ENCODE results near the gene FGD6. TPM values are rescaled to one million over a fixed set of nuclear protein-coding genes. Genes with fewer than 3 reads are reported as not detected.
"Not testable (repeated sequence)": the region's sequence is repeated elsewhere in the genome, so short reads cannot be mapped to it uniquely, and the experiment has no call there.

Gene FGD6
- total and polyA plus RNA-seq, 7 donors: 4.2 to 56.6 (median 40.2) TPM

DNA sequence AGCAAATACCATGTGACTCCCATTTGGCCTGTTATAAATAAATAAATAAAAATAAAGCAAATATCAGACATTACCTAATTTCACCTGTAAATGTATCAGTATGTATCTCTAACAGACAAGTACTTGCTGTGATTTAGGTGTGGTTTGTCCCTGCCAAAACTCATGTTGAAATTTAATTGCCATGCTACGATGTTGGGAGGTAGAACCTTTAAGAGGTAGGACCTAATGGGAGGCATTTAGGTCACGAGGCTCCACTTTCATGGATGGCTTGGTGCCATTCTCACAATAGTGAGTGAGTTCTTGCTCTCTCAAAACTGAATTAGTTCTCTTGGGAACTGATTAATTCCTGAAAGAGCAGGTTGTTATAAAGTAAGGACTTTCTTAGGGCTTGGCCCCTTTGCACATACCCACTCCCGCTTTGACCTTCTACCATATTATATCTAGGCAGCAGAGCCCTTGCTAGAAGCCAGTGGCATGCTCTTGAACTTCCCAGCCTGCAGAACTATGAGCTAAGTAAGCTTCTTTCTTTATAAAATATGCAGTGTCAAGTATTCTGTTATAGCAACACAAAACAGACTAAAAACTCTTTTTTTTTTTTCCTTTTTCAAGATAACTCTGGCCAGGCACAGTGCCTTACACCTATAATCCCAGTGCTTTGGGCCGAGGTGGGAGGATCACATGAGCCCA lies 26.4 kb upstream of the FGD6 start:
- 95 to 97% methylated on average over 4 of the region's 4 CpGs for WGBS, 2 donors
- peaks cover 0 to 47% (median 36%) of the 10 kb centered on the region in 4 donors for H3K4me1 ChIP-seq
- intact Hi-C loops (cut with DNase I): no loop called here

GRCh38 chr12:95241761-95242506 lies 24.7 kb upstream of the FGD6 start:
- intact Hi-C loops (cut with DNase I): no loop called here
- Histone ChIP-seq H3K4me1 (peaks cover 0 to 45% (median 29%) of the 10 kb centered on the region in 4 donors), H3K27me3 (no peaks in the 10 kb centered on the region), H3K36me3 (peaks cover 0 to 5% (median 0%) of the 10 kb centered on the region in 4 donors), H3K9me3 (no peaks in the 10 kb centered on the region), H3K27ac (no peak overlapping the region), H3K4me3 (no peak overlapping the region)
- DNase-seq: no peak
- TF ChIP-seq EP300 (IDR thresholded peaks at IDR 0.05) (no peak), POLR2A (IDR thresholded peaks at IDR 0.05) (no peak), POLR2AphosphoS5 (IDR thresholded peaks at IDR 0.05) (no peak), CTCF (IDR thresholded peaks at IDR 0.05) (no peak)
- WGBS, 2 donors: 96 to 98% methylated on average over 4 of the region's 4 CpGs

More for the DNA sequence above, 26.4 kb upstream of the FGD6 start:
- DNase-seq: no peak
- H3K27me3 ChIP-seq: no peaks in the 10 kb centered on the region
- H3K9me3 ChIP-seq: no peaks in the 10 kb centered on the region
- H3K4me3 ChIP-seq: no peak overlapping the region
- H3K27ac ChIP-seq: no peak overlapping the region
- no peak for TF ChIP-seq CTCF (IDR thresholded peaks at IDR 0.05)
- TF ChIP-seq EP300 (IDR thresholded peaks at IDR 0.05): no peak
- TF ChIP-seq POLR2AphosphoS5 (IDR thresholded peaks at IDR 0.05): no peak
- TF ChIP-seq POLR2A (IDR thresholded peaks at IDR 0.05): no peak
- peaks cover 0 to 5% (median 0%) of the 10 kb centered on the region in 4 donors for H3K36me3 ChIP-seq

- H3K36me3 ChIP-seq; H3K27me3 ChIP-seq; intact Hi-C loops (cut with DNase I); H3K27ac ChIP-seq; H3K9me3 ChIP-seq; DNase-seq; H3K4me3 ChIP-seq: not testable (repeated sequence)
- H3K4me1 ChIP-seq: peaks cover 0 to 39% (median 23%) of the 10 kb centered on the region in 4 donors
- 73 to 94% methylated on average over 6 of the region's 6 CpGs for WGBS, 2 donors
These were observed 23.9 kb upstream of the FGD6 start for GRCh38 chr12:95241138-95241537.

GRCh38 chr12:95240556-95240955 lies 23.3 kb upstream of the FGD6 start:
- intact Hi-C loops (cut with DNase I): no loop called here
- Histone ChIP-seq H3K36me3 (peaks cover 0 to 5% (median 0%) of the 10 kb centered on the region in 4 donors), H3K27me3 (no peaks in the 10 kb centered on the region), H3K27ac (no peak overlapping the region), H3K9me3 (no peaks in the 10 kb centered on the region), H3K4me3 (no peak overlapping the region), H3K4me1 (peaks cover 0 to 33% (median 17%) of the 10 kb centered on the region in 4 donors)
- WGBS, 2 donors: 77 to 93% methylated on average over 2 of the region's 2 CpGs
- DNase-seq: no peak
- no peak for TF ChIP-seq POLR2A (IDR thresholded peaks at IDR 0.05)
- no peak for TF ChIP-seq POLR2AphosphoS5 (IDR thresholded peaks at IDR 0.05)
- no peak for TF ChIP-seq CTCF (IDR thresholded peaks at IDR 0.05)
- no peak for TF ChIP-seq EP300 (IDR thresholded peaks at IDR 0.05)

DNA sequence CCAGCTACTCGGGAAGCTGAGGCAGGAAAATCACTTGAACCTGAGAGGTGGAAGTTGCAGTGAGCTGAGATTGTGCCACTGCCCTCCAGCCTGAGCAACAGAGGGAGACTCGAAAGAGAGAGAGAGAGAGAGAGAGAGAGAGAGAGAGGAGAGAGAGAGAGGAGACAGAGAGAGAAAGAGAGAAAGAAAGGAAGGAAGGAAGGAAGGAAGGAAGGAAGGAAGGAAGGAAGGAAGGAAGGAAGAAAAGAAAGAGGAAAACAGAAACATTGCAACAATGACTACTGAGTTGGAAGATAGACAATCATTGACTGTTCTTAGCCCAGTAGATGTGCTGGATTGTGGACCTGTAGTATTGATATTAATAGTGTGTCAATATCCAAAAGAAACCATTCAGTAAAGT lies 22.6 kb upstream of the FGD6 start:
- H3K27me3 ChIP-seq; H3K4me3 ChIP-seq; DNase-seq; H3K9me3 ChIP-seq; H3K36me3 ChIP-seq; intact Hi-C loops (cut with DNase I); H3K27ac ChIP-seq: not testable (repeated sequence)
- WGBS, 2 donors: 93 to 94% methylated on average over 2 of the region's 2 CpGs
- H3K4me1 ChIP-seq: peaks cover 0 to 27% (median 16%) of the 10 kb centered on the region in 4 donors

Data from sigmoid colon (tissue), 7 donors.